HFFc6 (cell line): ENCODE data around the gene NR2E3. TPM values are rescaled to one million over a fixed set of nuclear protein-coding genes. Genes with fewer than 3 reads are reported as not detected.
"Not testable (repeated sequence)": the region's sequence is repeated elsewhere in the genome, so short reads cannot be mapped to it uniquely, and the experiment has no call there.

Source experiments
- DNase-seq: peaks from one replicate; pipeline ENCODE4 v3.0.0-alpha.2; 2018
- H3K27ac Mint-ChIP-seq: 2 replicates; pipeline ENCODE4 v1.8.0; 2020; ENCODE audit warnings: mild to moderate bottlenecking, mixed read lengths
- H3K27me3 Mint-ChIP-seq: 2 replicates; pipeline ENCODE4 v1.8.0; 2021; ENCODE audit warnings: mild to moderate bottlenecking, moderate library complexity, mixed read lengths; ENCODE audit not compliant: insufficient read depth
- H3K36me3 Mint-ChIP-seq: 2 replicates; pipeline ENCODE4 v1.8.0; 2021; ENCODE audit warnings: low read depth, mixed read lengths
- H3K4me1 Mint-ChIP-seq: 2 replicates; pipeline ENCODE4 v1.8.0; 2020; ENCODE audit warnings: low read depth, mixed read lengths
- H3K4me3 Mint-ChIP-seq: 2 replicates; pipeline ENCODE4 v1.8.0; 2020; ENCODE audit warnings: mild to moderate bottlenecking, moderate library complexity, mixed read lengths
- H3K9me3 Mint-ChIP-seq: 2 replicates; pipeline ENCODE4 v1.8.0; 2020; ENCODE audit warnings: mild to moderate bottlenecking, mixed read lengths
- total RNA-seq, 6 experiments: library from RNA; stranded (reverse); fragmentation: NEBNext Ultra II Directional; extraction: Animal tissue kit (Norgen Biotek cat#: 25700); gene quantifications; 2 replicates in 1 of 6; 3 replicates in 5 of 6; pipeline ENCODE4 v1.2.3, GENCODE V29; 2021
- TF ChIP-seq, protein P1 (sequence below): fragments of 200-600 bp; sonication (generic); IDR thresholded peaks from 2 replicates; pipeline ENCODE4 v1.5.0; 2021; ENCODE audit warnings: antibody characterized with exemption, mild to moderate bottlenecking

Gene NR2E3
- total RNA-seq, 6 experiments from 2014 or later, result not detected

DNA sequence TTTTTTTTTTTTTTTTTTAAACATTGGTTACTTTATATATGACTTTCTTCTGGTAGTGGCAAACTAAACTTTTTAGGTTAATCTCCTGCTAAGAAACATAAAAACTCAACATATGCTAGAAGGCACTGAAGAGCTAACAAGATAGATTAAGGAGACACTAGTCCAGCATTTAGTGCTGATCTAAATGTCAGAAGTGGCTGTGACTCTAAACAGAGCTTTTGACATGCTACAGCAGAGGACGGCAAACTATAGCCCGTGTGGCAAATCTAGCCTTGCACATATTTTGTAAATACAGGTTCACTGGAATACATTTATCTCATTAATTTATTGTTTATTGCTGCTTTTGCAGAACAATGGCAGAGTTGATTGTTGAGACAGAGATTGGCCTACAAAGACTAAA, 20.6 kb downstream of the NR2E3 start:
- Mint-ChIP-seq H3K4me3 (no peak overlapping the region), H3K4me1 (peaks cover 8% of the 10 kb centered on the region), H3K36me3 (peaks cover 43% of the 10 kb centered on the region), H3K9me3 (no peaks in the 10 kb centered on the region), H3K27me3 (no peaks in the 10 kb centered on the region), H3K27ac (no peak overlapping the region)
- TF ChIP-seq, protein P1, sequence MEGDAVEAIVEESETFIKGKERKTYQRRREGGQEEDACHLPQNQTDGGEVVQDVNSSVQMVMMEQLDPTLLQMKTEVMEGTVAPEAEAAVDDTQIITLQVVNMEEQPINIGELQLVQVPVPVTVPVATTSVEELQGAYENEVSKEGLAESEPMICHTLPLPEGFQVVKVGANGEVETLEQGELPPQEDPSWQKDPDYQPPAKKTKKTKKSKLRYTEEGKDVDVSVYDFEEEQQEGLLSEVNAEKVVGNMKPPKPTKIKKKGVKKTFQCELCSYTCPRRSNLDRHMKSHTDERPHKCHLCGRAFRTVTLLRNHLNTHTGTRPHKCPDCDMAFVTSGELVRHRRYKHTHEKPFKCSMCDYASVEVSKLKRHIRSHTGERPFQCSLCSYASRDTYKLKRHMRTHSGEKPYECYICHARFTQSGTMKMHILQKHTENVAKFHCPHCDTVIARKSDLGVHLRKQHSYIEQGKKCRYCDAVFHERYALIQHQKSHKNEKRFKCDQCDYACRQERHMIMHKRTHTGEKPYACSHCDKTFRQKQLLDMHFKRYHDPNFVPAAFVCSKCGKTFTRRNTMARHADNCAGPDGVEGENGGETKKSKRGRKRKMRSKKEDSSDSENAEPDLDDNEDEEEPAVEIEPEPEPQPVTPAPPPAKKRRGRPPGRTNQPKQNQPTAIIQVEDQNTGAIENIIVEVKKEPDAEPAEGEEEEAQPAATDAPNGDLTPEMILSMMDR, result no peak
- no peak for DNase-seq

DNA sequence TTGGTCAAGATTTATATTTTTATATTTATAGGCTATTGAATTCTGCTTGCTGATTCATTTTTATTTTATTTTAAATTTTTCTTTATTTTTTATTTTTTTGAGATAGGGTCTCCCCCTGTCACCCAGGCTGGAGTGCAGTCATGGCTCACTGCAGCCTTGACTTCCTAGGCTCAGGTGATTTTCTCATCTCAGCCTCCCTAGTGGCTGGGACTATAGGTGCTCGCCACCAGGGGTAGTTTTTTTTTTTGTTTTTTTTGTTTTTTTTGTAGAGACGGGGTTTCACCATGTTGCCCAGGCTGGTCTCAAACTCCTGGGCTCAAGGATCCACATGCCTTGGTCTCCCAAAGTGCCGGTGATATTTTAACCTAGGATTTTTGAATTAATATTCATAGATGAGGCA, 31.2 kb downstream of the NR2E3 start:
- DNase-seq, result no peak
- Mint-ChIP-seq H3K9me3 (no peaks in the 10 kb centered on the region), H3K27ac (no peak overlapping the region), H3K4me3 (no peak overlapping the region), H3K4me1 (no peaks in the 10 kb centered on the region), H3K27me3 (no peaks in the 10 kb centered on the region), H3K36me3 (peaks cover 4% of the 10 kb centered on the region; the same call in 1 of the 2 replicates)
- TF ChIP-seq, protein P1, result peak; percentile 39

DNA sequence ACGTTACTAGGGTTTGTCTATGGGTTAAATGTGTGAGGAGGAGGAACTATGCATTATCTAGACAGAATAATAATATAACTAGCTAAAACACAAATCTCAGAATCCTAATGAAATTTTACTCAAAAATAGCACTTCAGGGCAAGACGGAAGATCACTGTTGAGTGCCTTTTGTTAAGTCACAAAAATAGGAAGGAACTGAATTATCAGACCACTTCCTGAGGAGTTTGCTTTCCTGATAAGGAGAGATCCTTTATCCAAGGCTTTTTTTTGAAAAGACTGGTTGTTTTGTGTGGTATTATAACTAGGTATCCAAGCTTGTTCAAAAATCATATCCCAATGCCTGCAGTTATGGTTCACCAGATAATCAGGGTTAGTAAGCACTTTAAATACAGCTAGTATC, 34.6 kb downstream of the NR2E3 start:
- DNase-seq, result no peak
- Mint-ChIP-seq H3K9me3 (no peaks in the 10 kb centered on the region), H3K4me1 (no peaks in the 10 kb centered on the region), H3K36me3 (peaks cover 4% of the 10 kb centered on the region; the same call in 1 of the 2 replicates), H3K27me3 (no peaks in the 10 kb centered on the region), H3K4me3 (no peak overlapping the region), H3K27ac (no peak overlapping the region)
- TF ChIP-seq, protein P1, result no peak

DNA sequence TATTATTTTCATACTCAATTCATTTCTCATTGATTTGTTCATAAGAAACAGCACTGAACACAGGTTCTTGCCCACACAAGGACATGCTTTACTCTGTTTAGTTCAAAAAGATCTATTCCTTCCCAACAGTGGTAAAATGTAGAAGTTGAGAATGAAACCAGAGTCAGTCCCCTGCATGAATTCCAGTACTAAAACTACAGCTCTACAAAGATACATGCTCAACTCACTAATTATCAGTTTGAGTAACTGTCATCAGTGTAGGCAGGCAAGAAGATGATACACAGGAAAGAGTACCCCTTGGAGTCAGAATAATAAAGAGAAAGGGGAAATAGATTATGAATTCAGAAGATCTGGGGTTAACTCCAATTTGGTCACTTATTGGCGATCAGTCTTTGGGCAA, 43.2 kb downstream of the NR2E3 start:
- H3K9me3 Mint-ChIP-seq, result no peaks in the 10 kb centered on the region
- TF ChIP-seq, protein P1, result no peak
- peaks cover 10% of the 10 kb centered on the region; the same call in 1 of the 2 replicates for H3K36me3 Mint-ChIP-seq
- H3K4me1 Mint-ChIP-seq, result no peaks in the 10 kb centered on the region
- no peak overlapping the region for H3K4me3 Mint-ChIP-seq
- H3K27ac Mint-ChIP-seq, result no peak overlapping the region
- no peak for DNase-seq
- peaks cover 2% of the 10 kb centered on the region; the same call in 1 of the 2 replicates for H3K27me3 Mint-ChIP-seq

DNA sequence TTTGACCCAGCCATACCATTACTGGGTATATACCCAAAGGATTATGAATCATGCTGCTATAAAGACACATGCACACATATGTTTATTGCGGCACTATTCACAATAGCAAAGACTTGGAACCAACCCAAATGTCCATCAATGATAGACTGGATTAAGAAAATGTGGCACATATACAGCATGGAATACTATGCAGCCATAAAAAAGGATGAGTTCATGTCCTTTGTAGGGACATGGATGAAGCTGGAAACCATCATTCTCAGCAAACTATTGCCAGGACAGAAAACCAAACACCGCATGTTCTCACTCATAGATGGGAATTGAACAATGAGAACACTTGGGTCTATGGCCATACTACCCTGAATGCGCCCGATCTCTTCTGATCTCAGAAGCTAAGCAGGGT, 47.9 kb downstream of the NR2E3 start:
- DNase-seq, H3K9me3 Mint-ChIP-seq, H3K27me3 Mint-ChIP-seq, H3K4me3 Mint-ChIP-seq, H3K27ac Mint-ChIP-seq, H3K4me1 Mint-ChIP-seq: not testable (repeated sequence)
- H3K36me3 Mint-ChIP-seq, result peaks cover 15% of the 10 kb centered on the region; the same call in 1 of the 2 replicates
